Erythroblast (primary cell): ENCODE measurements around the gene XYLT1.
"Not testable (repeated sequence)": the region's sequence is repeated elsewhere in the genome, so short reads cannot be mapped to it uniquely, and the experiment has no call there.

ENCODE experiments used
- DNase-seq, 2 experiments: peaks; one replicate each; lab custom pipeline; 2025; lab: John Stamatoyannopoulos, UW
- GATA1 ChIP-seq: IDR thresholded peaks from 2 replicates; pipeline ENCODE4 v1.6.1; 2011; ENCODE audit warnings: low read depth, mild to moderate bottlenecking, control low read depth, low read length, moderate library complexity
- POLR2A ChIP-seq: IDR thresholded peaks from 2 replicates; pipeline ENCODE4 v1.6.1; 2011; ENCODE audit warnings: mild to moderate bottlenecking, low read length

XYLT1 gene

DNA sequence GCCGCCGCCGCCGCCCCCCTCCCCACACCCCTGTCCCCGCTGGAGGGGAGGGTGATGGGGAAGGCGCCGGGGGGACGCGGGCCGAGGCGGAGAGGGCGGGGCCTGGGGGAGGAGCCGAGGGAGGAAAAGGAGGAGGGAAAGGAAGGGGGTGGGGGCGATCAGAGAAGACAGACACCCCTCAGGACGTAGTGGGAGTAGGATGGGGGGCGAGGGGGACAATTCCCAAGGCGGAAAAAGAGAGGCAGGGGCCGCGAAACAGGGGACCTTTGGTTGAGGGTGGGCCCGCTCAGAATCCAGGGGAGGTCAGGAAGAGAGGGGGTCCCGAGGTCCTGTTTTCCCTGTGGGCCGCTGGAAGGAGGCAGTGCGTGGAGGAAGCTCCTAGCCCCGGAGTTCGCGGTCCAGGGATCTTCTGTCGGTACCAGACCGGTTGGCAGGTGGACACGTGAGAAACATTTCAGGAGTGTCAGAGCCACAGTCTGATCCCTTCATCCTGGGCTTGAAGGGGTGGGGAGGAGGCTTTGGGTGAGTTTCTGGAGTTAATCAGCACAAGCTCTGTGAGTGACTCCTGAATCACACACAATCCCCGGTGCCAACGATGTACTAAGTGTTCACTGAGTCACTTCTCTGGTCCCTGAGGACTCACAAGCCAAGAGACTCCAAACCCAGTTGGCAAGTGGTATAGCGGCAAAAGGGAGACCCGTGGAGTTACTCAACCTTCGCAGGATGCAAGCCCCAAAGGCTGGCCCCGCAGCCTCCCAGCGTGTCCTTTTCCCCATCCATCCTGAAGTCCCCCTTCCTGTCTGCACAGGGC lies at the start of gene XYLT1:
XYLT1 (minus strand) TSS at position 53 of the 811 bp plus-strand sequence. CDS start 164 bp downstream, outside the sequence.
- no peak for TF ChIP-seq POLR2A
- TF ChIP-seq GATA1, result no peak
- DNase-seq, result no peak

DNA sequence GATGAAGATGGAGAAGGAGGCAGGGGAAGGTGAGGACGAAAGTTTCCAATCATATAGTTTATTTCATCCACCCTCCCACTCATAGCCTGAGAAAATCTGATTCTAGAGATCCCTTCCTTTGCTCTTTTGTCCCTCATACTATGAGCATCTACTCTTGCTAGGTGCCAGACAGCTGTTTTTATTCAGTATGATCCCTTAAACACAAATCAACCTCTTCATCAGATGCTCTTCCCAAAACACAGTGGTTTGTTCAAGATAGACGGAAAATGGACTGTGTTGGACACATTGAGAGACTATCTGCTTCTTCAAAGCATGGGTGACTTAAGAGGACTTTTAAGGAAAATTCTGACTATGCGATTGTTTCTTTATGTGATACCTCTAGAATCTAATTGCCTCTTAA lies 49.4 kb upstream of the XYLT1 start:
- DNase-seq, result no peak
- TF ChIP-seq POLR2A (no peak), GATA1 (no peak)

GRCh38 chr16:17519101-17519955 lies 48.6 kb upstream of the XYLT1 start:
- TF ChIP-seq GATA1, result no peak
- no peak for TF ChIP-seq POLR2A
- DNase-seq, result no peak

- no peak for DNase-seq
- TF ChIP-seq GATA1, result no peak
- no peak for TF ChIP-seq POLR2A
Measured at GRCh38 chr16:17518441-17518840, 47.7 kb upstream of the XYLT1 start.

- TF ChIP-seq GATA1 (no peak), POLR2A (no peak)
- DNase-seq, result no peak
Measured at GRCh38 chr16:17515421-17516210, 44.9 kb upstream of the XYLT1 start.

DNA sequence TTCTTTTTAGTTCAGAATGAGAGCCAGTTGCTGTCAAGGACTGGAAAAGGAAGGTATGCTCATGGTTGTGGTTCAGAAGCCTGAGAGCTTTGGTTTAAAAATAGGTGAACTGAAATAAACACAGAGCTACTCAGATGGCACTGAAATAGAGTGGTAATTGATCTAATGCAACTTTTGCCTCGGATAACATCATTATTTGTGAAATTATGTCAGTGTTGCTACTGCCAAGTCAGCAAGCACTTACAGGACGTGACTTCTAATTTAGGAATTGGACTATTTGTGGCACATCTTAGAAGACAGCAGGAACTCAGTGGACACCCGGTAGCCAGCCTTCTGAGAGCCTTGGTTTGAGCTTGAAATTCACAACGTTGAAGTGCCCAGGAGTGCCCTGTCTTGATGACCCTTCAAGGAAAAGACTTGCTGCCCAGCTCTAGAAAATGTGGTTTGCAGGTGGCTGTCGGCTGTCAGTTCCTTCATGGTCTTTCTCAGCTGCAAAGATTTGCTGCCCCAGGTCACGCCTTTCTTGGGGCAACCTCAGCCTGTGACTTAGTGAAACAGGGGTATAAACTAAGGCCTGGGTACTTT lies 42.0 kb upstream of the XYLT1 start:
- DNase-seq, result no peak
- TF ChIP-seq GATA1 (no peak), POLR2A (no peak)

- TF ChIP-seq GATA1, result no peak
- no peak for TF ChIP-seq POLR2A
- no peak for DNase-seq
Measured at GRCh38 chr16:17511340-17511739, 40.6 kb upstream of the XYLT1 start.

- no peak for TF ChIP-seq GATA1
- TF ChIP-seq POLR2A, result no peak
- no peak for DNase-seq
Measured at GRCh38 chr16:17510567-17510966, 39.8 kb upstream of the XYLT1 start.

DNA sequence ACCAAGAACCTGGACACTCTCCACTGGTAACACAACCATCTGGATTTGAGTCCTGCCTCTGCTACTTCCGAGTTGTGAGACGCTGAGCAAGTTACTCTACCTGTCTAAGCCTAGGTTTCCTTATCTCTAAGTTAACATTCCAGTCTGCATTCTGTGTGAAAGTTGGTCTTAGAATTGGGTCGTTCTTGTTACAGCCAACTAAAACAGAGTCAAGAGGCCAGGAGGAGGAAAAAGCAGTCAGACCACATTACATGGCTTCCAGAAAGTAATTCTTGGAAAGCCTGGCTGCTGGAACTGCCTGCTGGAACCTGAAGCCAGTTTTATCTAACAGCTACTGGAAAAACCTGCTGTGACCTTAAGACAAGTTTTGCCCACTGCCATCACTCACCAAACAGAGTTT lies 38.4 kb upstream of the XYLT1 start:
- DNase-seq, result no peak

GRCh38 chr16:17508303-17508702 lies 37.5 kb upstream of the XYLT1 start:
- TF ChIP-seq POLR2A (no peak), GATA1 (no peak)
- DNase-seq, result no peak

More for the DNA sequence above, 38.4 kb upstream of the XYLT1 start:
- TF ChIP-seq POLR2A (no peak), GATA1 (no peak)

DNA sequence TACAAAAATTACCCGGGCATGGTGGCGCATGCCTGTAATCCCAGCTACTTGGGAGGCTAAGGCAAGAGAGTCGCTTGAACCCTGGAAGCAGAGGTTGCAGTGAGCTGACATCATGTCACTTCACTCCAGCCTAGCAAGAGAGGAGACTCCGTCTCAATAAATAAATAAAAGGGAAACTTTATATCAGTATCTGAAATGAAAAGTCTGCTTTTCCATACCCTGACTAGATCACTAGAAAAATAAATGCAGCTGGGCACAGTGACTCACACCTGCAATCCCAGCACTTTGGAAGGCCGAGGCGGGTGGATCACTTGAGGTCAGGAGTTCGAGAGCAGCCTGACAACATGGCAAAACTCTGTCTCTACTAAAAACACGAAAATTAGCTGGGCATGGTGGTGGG lies 36.8 kb upstream of the XYLT1 start:
- DNase-seq, result not testable (repeated sequence)

GRCh38 chr16:17505828-17506227 lies 35.1 kb upstream of the XYLT1 start:
- not testable (repeated sequence) for DNase-seq

- TF ChIP-seq GATA1 (no peak), POLR2A (no peak)
- DNase-seq, result no peak
Measured at GRCh38 chr16:17504050-17504449, 33.3 kb upstream of the XYLT1 start.

GRCh38 chr16:17503331-17503730 lies 32.6 kb upstream of the XYLT1 start:
- DNase-seq, result no peak
- TF ChIP-seq GATA1 (no peak), POLR2A (no peak)
